Panc1 (cell line): ENCODE data around the gene ELAVL4. TPM values are rescaled to one million over a fixed set of nuclear protein-coding genes. Genes with fewer than 3 reads are reported as not detected.

Source experiments
- ATAC-seq: fragments of 200-7000 bp; cut with Tn5 transposase; 2 replicates; pipeline ENCODE4 v1.9.1; 2020; ENCODE audit warnings: mild to moderate bottlenecking, moderate library complexity
- BruUV-seq: library from RNA; stranded (reverse); fragments of 400-500 nt; replicated peaks from 2 replicates; lab custom pipeline; 2021; lab: Mats Ljungman, UMichigan
- CTCF ChIA-PET: fragments of 300-600 bp; sonication (Branson Sonifier 250); formaldehyde crosslinking; loops from one replicate; lab custom pipeline; 2022; ENCODE audit warnings: antibody characterized with exemption; lab: Charles Lee
- POLR2A ChIA-PET: fragments of 300-600 bp; sonication (Branson Sonifier 250); formaldehyde crosslinking; loops from one replicate; lab custom pipeline; 2022; ENCODE audit warnings: antibody characterized with exemption; lab: Charles Lee
- DNase-seq: peaks from one replicate; pipeline ENCODE4 v3.0.0-alpha.2; 2010; ENCODE audit warnings: low read depth, low spot score
- H3K27ac ChIP-seq: 2 replicates; pipeline ENCODE4 v1.5.1; 2011; ENCODE audit warnings: mild to moderate bottlenecking, low read length, inconsistent platforms
- H3K27me3 ChIP-seq: fragments of 200-500 bp; sonication (Bioruptor generic); 2 replicates; pipeline ENCODE4 v1.6.0; 2014; ENCODE audit warnings: low read length, inconsistent platforms; ENCODE audit not compliant: control insufficient read depth, insufficient read depth
- H3K36me3 ChIP-seq: fragments of 200-500 bp; sonication (Bioruptor generic); 2 replicates; pipeline ENCODE4 v1.5.1; 2014; ENCODE audit warnings: inconsistent platforms, mild to moderate bottlenecking, low read length, moderate library complexity; ENCODE audit not compliant: control insufficient read depth, insufficient read depth
- H3K4me1 ChIP-seq: 2 replicates; pipeline ENCODE4 v1.5.1; 2011; ENCODE audit warnings: inconsistent platforms, mild to moderate bottlenecking, low read length, moderate library complexity; ENCODE audit not compliant: control insufficient read depth, insufficient read depth
- H3K4me3 ChIP-seq, 2 experiments: 2 replicates each; pipeline ENCODE4 v1.5.1; 2011 to 2012; ENCODE audit warnings: low read depth in 2 of 2, low read length in 2 of 2, mild to moderate bottlenecking in 2 of 2, inconsistent platforms in 1 of 2, moderate library complexity in 1 of 2
- H3K9me3 ChIP-seq: fragments of 200-500 bp; sonication (Bioruptor generic); 2 replicates; pipeline ENCODE4 v1.5.1; 2014; ENCODE audit warnings: low read depth, mild to moderate bottlenecking, inconsistent platforms, low read length, moderate library complexity; ENCODE audit not compliant: control insufficient read depth, insufficient read depth
- POLR2AphosphoS5 ChIP-seq: IDR thresholded peaks from 2 replicates; pipeline ENCODE4 v1.6.1; 2012; ENCODE audit warnings: mild to moderate bottlenecking, low read depth, low read length, moderate library complexity
- SIN3A ChIP-seq: IDR thresholded peaks from 2 replicates; pipeline ENCODE4 v1.6.1; 2012; ENCODE audit warnings: low read depth, mild to moderate bottlenecking, low read length, moderate library complexity, borderline replicate concordance; ENCODE audit not compliant: insufficient read depth
- TCF7L2 ChIP-seq: IDR thresholded peaks from 2 replicates; pipeline ENCODE4 v1.6.1; 2011; ENCODE audit warnings: mild to moderate bottlenecking, low read depth, low read length, inconsistent platforms
- in situ Hi-C: cut with HindIII; loops from 2 replicates; pipeline ENCODE4 v1.10.0; 2016; ENCODE audit warnings: low sequenced_read_pairs, low pct_unique_long_range_greater_than_20kb
- intact Hi-C: fragments of 100-400 bp; cut with micrococcal nuclease; formaldehyde crosslinking; loops from one replicate; pipeline ENCODE4 v1.10.0; 2022; ENCODE audit not compliant: unreplicated experiment
- total RNA-seq: library from RNA; stranded (reverse); gene quantifications from one replicate; pipeline ENCODE4 v1.2.1, GENCODE V29; 2021; ENCODE audit not compliant: unreplicated experiment
- TF ChIP-seq, protein P1 (sequence below): fragments of 450-650 bp; IDR thresholded peaks from 2 replicates; pipeline ENCODE4 v1.5.1; 2017; ENCODE audit warnings: mild to moderate bottlenecking
- TF ChIP-seq, protein P2 (sequence below), 2 experiments: IDR thresholded peaks; 2 replicates each; pipeline ENCODE4 v1.6.1; 2011 to 2012; ENCODE audit warnings: low read depth in 2 of 2, control low read depth in 1 of 2, low read length in 1 of 2, mild to moderate bottlenecking in 1 of 2, moderate library complexity in 1 of 2; ENCODE audit not compliant: insufficient read depth in 1 of 2

Gene ELAVL4
- total RNA-seq, 1 experiment from 2014 or later: not detected

DNA sequence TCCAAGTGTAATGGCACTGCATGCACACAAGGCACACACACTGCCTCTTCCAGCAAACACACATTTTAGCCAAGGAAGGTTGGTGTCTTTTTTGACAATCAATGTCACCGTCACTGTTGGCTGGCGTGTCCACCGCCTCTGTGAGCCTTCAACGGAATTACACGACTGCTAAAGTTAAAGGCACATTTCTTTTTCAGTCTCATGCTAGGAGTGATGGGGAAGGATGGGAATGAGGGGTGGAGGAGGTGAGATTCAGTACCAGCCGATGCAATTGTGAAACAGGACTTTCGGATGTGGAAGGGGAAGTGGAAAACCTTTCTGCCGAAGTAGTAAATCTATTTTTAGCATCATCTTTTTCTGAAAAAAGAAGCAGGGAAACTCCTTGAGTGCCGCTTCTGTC is 1.4 kb downstream of the ELAVL4 start:
- TF ChIP-seq, protein P1, sequence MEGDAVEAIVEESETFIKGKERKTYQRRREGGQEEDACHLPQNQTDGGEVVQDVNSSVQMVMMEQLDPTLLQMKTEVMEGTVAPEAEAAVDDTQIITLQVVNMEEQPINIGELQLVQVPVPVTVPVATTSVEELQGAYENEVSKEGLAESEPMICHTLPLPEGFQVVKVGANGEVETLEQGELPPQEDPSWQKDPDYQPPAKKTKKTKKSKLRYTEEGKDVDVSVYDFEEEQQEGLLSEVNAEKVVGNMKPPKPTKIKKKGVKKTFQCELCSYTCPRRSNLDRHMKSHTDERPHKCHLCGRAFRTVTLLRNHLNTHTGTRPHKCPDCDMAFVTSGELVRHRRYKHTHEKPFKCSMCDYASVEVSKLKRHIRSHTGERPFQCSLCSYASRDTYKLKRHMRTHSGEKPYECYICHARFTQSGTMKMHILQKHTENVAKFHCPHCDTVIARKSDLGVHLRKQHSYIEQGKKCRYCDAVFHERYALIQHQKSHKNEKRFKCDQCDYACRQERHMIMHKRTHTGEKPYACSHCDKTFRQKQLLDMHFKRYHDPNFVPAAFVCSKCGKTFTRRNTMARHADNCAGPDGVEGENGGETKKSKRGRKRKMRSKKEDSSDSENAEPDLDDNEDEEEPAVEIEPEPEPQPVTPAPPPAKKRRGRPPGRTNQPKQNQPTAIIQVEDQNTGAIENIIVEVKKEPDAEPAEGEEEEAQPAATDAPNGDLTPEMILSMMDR: no peak
- TF ChIP-seq TCF7L2: no peak
- TF ChIP-seq, protein P2, sequence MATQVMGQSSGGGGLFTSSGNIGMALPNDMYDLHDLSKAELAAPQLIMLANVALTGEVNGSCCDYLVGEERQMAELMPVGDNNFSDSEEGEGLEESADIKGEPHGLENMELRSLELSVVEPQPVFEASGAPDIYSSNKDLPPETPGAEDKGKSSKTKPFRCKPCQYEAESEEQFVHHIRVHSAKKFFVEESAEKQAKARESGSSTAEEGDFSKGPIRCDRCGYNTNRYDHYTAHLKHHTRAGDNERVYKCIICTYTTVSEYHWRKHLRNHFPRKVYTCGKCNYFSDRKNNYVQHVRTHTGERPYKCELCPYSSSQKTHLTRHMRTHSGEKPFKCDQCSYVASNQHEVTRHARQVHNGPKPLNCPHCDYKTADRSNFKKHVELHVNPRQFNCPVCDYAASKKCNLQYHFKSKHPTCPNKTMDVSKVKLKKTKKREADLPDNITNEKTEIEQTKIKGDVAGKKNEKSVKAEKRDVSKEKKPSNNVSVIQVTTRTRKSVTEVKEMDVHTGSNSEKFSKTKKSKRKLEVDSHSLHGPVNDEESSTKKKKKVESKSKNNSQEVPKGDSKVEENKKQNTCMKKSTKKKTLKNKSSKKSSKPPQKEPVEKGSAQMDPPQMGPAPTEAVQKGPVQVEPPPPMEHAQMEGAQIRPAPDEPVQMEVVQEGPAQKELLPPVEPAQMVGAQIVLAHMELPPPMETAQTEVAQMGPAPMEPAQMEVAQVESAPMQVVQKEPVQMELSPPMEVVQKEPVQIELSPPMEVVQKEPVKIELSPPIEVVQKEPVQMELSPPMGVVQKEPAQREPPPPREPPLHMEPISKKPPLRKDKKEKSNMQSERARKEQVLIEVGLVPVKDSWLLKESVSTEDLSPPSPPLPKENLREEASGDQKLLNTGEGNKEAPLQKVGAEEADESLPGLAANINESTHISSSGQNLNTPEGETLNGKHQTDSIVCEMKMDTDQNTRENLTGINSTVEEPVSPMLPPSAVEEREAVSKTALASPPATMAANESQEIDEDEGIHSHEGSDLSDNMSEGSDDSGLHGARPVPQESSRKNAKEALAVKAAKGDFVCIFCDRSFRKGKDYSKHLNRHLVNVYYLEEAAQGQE (IDR thresholded peaks at IDR 0.05; ENCODE audit: insufficient read depth in 1 of 2, low read depth in 2 of 2, low read length in 1 of 2): no peak
- no peak for TF ChIP-seq SIN3A
- TF ChIP-seq POLR2AphosphoS5: no peak
- H3K4me3 ChIP-seq: no peak overlapping the region; a peak in 1 of 4 replicates
- ATAC-seq (no peak), DNase-seq (no peak)
- no peaks in the 10 kb centered on the region for H3K9me3 ChIP-seq
- no peaks in the 10 kb centered on the region for H3K4me1 ChIP-seq
- no peak overlapping the region for H3K27ac ChIP-seq
- H3K36me3 ChIP-seq: no peaks in the 10 kb centered on the region
- BruUV-seq: no TSS peak
- intact Hi-C loops: no loop called here
- H3K27me3 ChIP-seq: peaks cover 14% of the 10 kb centered on the region
- CTCF ChIA-PET: no interaction called here
- POLR2A ChIA-PET: no interaction called here
- in situ Hi-C loops: no loop called here

DNA sequence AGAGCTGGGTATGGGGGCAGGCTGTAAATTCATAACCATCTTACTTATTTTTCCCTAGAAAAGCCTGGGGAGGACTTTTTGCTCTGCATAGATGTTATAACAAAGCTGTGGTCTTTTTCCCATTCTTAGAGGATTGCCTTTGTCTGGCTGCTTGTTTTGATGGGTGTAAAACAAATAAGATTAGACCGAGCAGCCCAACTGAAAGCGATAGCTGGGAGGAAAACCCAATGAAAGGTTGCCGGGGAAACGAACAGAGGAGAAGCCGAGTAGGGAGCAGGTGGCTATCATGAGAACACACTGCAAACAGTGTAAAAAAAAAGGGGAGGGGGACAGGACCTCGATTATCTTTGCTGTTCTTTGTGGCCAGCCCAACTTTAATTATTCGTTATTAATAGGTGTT is 1.9 kb downstream of the ELAVL4 start:
- CTCF ChIA-PET: no interaction called here

More for the DNA sequence above, 1.9 kb downstream of the ELAVL4 start:
- no peak overlapping the region; a peak in 1 of 4 replicates for H3K4me3 ChIP-seq
- TF ChIP-seq SIN3A (no peak), POLR2AphosphoS5 (no peak), TCF7L2 (no peak)
- TF ChIP-seq, protein P1: no peak
- TF ChIP-seq, protein P2 (IDR thresholded peaks at IDR 0.05; ENCODE audit: insufficient read depth in 1 of 2, low read depth in 2 of 2, low read length in 1 of 2): no peak
- POLR2A ChIA-PET: no interaction called here
- DNase-seq: no peak
- no peak overlapping the region for H3K27ac ChIP-seq
- H3K9me3 ChIP-seq: no peaks in the 10 kb centered on the region
- BruUV-seq: no TSS peak
- intact Hi-C loops (no loop called here), in situ Hi-C loops (no loop called here)
- H3K36me3 ChIP-seq: no peaks in the 10 kb centered on the region
- no peaks in the 10 kb centered on the region for H3K4me1 ChIP-seq
- H3K27me3 ChIP-seq: peaks cover 13% of the 10 kb centered on the region
- no peak for ATAC-seq
